Pancreas (tissue), 10 donors: ENCODE measurements around the gene RMND1. TPM values are rescaled to one million over a fixed set of nuclear protein-coding genes. Genes with fewer than 3 reads are reported as not detected.

ENCODE experiments used
- ATAC-seq, 4 donors: fragments of 200-7000 bp; cut with Tn5 transposase; one replicate each; pipeline versions ENCODE4 v1.8.0 to v1.9.1; 2020; ENCODE audit warnings: mild to moderate bottlenecking in 4 of 4, moderate library complexity in 4 of 4
- DNase-seq, 6 donors: peaks; one replicate each; pipeline ENCODE4 v3.0.0-alpha.2; 2020
- FAIRE-seq: peaks from 2 replicates; lab custom pipeline; 2012; peaks lifted over from hg19 to GRCh38; lab: Jason Lieb, UNC
- H3K27ac ChIP-seq, 4 donors: fragments of 200-600 bp; sonication (generic); 1 replicate in 3 of 4; 2 replicates in 1 of 4; pipeline versions ENCODE4 v1.5.0 to v1.8.0; 2020
- H3K27me3 ChIP-seq, 4 donors: fragments of 200-600 bp; one replicate each; pipeline ENCODE4 v1.8.0; 2021
- H3K36me3 ChIP-seq, 3 donors: fragments of 200-600 bp; sonication (generic) in 1 of 3; one replicate each; pipeline versions ENCODE4 v1.5.0 to v1.8.0; 2020 to 2021
- H3K4me1 ChIP-seq, 3 donors: fragments of 200-600 bp; one replicate each; pipeline ENCODE4 v1.8.0; 2021
- H3K4me3 ChIP-seq, 4 donors: fragments of 200-600 bp; sonication (generic) in 2 of 4; one replicate each; pipeline versions ENCODE4 v1.5.0 to v1.8.0; 2020 to 2021
- H3K9me3 ChIP-seq, 4 donors: fragments of 200-600 bp; one replicate each; pipeline ENCODE4 v1.8.0; 2021
- CTCF ChIP-seq, 4 donors: fragments of 200-600 bp; sonication (generic) in 3 of 4; IDR thresholded peaks; one replicate each; pipeline versions ENCODE4 v1.5.0 to v1.8.0; 2021; ENCODE audit warnings: antibody characterized with exemption in 4 of 4
- WGBS, 2 donors: extraction: QIAGEN DNeasy Blood & Tissue Kit; methylation state at CpG; one replicate each; pipeline ENCODE4 v1.1.7; 2013; 5-methylcytosine and 5-hydroxymethylcytosine counted together
- intact Hi-C, 3 donors: fragments of 100-400 bp; cut with DNase I; formaldehyde crosslinking; loops; one replicate each; pipeline versions ENCODE4 v1.11.1 to v1.14.2; 2022
- polyA plus RNA-seq, 2 donors: library from polyadenylated mRNA; stranded (reverse); fragments of 200-250 nt; gene quantifications; one replicate each; pipeline ENCODE4 v1.2.3, GENCODE V29; 2013
- total RNA-seq, 6 donors: library from RNA; stranded (reverse); fragmentation: NEBNext Ultra II Directional in 4 of 6; extraction: Animal tissue kit (Norgen Biotek cat#: 25700) in 4 of 6; gene quantifications; one replicate each; pipeline versions ENCODE4 v1.2.1 to v1.2.4, GENCODE V29; 2021 to 2023
- donor health status: healthy with polysubstance abuse.
- donor health status: DM: no; HTN: no; CAD: no; lungs with moderate emphysema.
- donor health status: DM: no; HTN: no; CAD: no.
- donor health status: control.
- donor health status: control.
- donor health status: Bipolar disorder and iron deficiency.
- donor health status: DM: yes; HTN: yes; CAD: no.
- donor health status: DM: no; HTN: no; CAD: no.
- donor health status: DM: no; HTN: no; CAD: no.
- donor health status: DM: yes; HTN: yes; CAD: no.

The RMND1 gene
- total and polyA plus RNA-seq, 8 donors = 6.4 to 13.5 (median 7.7) TPM

DNA sequence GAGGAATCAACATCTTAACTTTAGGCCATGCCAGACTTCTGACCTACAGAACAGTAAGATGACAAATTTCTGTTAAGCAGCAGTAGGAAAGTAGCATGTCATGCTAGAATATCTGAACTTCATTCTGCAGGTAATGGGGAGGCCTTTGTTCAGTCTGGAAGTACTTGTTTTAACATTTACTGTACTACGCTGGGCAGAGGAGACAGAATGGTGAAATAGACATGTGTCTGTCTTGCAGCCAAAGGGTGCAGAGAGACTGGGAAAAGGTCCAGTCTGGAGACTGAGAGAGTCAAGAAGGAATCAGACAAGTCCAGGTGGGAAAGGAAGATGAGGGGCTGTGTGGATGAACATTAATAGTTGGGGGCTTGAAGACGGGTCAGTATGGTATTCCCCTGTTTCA is 43.1 kb downstream of the RMND1 start:
- WGBS, 2 donors = 84 to 92% methylated on average over 2 of the region's 2 CpGs
- no peak for TF ChIP-seq CTCF (IDR thresholded peaks at IDR 0.05)
- no peaks in the 10 kb centered on the region for H3K9me3 ChIP-seq
- H3K27ac ChIP-seq = no peak overlapping the region
- no peak for DNase-seq
- no peak overlapping the region for H3K4me3 ChIP-seq
- no peaks in the 10 kb centered on the region for H3K4me1 ChIP-seq
- no peaks in the 10 kb centered on the region for H3K36me3 ChIP-seq
- no peaks in the 10 kb centered on the region for H3K27me3 ChIP-seq
- FAIRE-seq = no peak
- ATAC-seq = no peak
- intact Hi-C loops = no loop called here

DNA sequence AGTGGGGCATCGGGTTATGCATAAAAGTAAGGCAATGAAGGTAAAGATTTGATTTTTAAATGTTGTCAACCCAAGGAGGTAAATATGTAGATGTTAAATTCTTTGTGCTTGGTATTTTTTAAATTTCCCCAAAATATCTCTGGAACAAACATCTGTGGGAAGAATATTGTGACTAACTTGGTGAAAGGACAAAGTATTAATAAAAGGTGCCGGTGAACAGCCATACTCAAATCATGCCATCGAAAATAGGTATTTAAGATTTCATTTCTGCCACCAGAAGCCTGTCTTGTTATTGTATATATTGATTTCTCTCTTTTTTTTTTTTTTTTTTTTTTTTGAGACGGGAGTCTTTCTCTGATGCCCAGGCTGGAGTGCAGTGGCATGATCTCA is 48.0 kb downstream of the RMND1 start:
- FAIRE-seq (no peak), ATAC-seq (no peak), DNase-seq (no peak)
- 79 to 93% methylated on average over 3 to 4 of the region's 4 CpGs for WGBS, 2 donors
- H3K4me3 ChIP-seq = no peak overlapping the region
- no peaks in the 10 kb centered on the region for H3K36me3 ChIP-seq
- intact Hi-C loops = no loop called here
- H3K27ac ChIP-seq = no peak overlapping the region
- peaks cover 12 to 18% (median 16%) of the 10 kb centered on the region in 3 donors for H3K4me1 ChIP-seq
- no peaks in the 10 kb centered on the region for H3K9me3 ChIP-seq
- H3K27me3 ChIP-seq = no peaks in the 10 kb centered on the region
- TF ChIP-seq CTCF (IDR thresholded peaks at IDR 0.05) = no peak

- ATAC-seq (peak; percentile 29 to 63 (median 46)), FAIRE-seq (no peak), DNase-seq (no peak)
- no peak for TF ChIP-seq CTCF (IDR thresholded peaks at IDR 0.05)
- intact Hi-C loops = no loop called here
- 53 to 56% methylated on average over 1 of the region's 1 CpG for WGBS, 2 donors
- H3K27me3 ChIP-seq = no peaks in the 10 kb centered on the region
- no peaks in the 10 kb centered on the region for H3K9me3 ChIP-seq
- no peak overlapping the region for H3K4me3 ChIP-seq
- peaks cover 12 to 18% (median 16%) of the 10 kb centered on the region in 3 donors for H3K4me1 ChIP-seq
- H3K36me3 ChIP-seq = no peaks in the 10 kb centered on the region
- H3K27ac ChIP-seq = no peak overlapping the region
Observed at GRCh38 chr6:151402228-151402627, 49.7 kb downstream of the RMND1 start.

DNA sequence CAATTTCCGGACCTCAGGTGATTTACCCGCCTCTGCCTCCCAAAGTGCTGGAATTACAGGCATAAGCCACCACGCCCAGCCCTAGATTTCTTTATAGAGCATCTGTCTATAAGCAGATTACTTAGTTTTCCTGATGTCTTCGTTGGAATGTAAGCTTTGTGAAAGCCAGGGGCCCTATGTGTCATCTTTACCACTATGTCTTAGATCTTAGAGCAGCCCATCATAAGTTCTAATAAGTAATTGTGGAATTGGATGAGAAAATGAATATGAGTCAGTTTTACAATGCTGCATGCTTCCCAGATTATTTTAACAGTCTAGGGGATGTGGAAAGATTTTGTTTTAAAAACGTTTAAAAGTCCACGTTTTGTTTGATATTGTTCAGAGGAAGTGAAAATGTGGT is 51.5 kb downstream of the RMND1 start:
- Histone ChIP-seq H3K27ac (no peak overlapping the region), H3K9me3 (no peaks in the 10 kb centered on the region), H3K4me3 (no peak overlapping the region), H3K36me3 (no peaks in the 10 kb centered on the region), H3K27me3 (no peaks in the 10 kb centered on the region), H3K4me1 (peaks cover 17 to 29% (median 27%) of the 10 kb centered on the region in 3 donors)
- intact Hi-C loops = no loop called here
- WGBS, 2 donors = 78 to 87% methylated on average over 6 of the region's 6 CpGs
- DNase-seq (no peak), ATAC-seq (no peak), FAIRE-seq (no peak)
- no peak for TF ChIP-seq CTCF (IDR thresholded peaks at IDR 0.05)

DNA sequence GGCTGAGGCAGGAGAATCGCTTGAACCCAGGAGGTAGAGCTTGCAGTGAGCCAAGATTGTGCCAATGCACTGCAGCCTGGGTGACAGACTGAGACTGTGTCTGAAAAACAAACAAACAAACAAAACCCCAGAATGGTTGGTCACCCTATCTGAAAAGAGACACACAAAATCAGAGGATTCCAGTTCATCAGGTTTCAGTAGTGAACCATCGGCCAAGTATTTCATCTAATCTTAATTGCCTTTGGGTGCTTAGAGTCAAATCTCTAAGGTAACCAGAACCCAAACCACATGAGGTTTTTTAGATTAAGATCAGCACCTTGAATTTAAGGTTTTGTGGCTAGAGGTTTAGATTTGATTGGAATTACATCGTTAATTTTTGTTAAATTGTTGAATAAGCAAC is 52.2 kb downstream of the RMND1 start:
- 57 to 65% methylated on average over 3 of the region's 3 CpGs for WGBS, 2 donors
- intact Hi-C loops = no loop called here
- no peak overlapping the region for H3K4me3 ChIP-seq
- ATAC-seq (no peak), FAIRE-seq (no peak), DNase-seq (no peak)
- H3K9me3 ChIP-seq = no peaks in the 10 kb centered on the region
- H3K27me3 ChIP-seq = no peaks in the 10 kb centered on the region
- no peaks in the 10 kb centered on the region for H3K36me3 ChIP-seq
- H3K27ac ChIP-seq = no peak overlapping the region
- peaks cover 17 to 33% (median 27%) of the 10 kb centered on the region in 3 donors for H3K4me1 ChIP-seq
- no peak for TF ChIP-seq CTCF (IDR thresholded peaks at IDR 0.05)
